ENCODE results near the gene PCDHGA5.
A peak's percentile ranks its signal among the peaks of the same experiment; 100 is the strongest.
"Not testable (repeated sequence)": the region's sequence is repeated elsewhere in the genome, so short reads cannot be mapped to it uniquely, and the experiment has no call there.

The PCDHGA5 gene

DNA sequence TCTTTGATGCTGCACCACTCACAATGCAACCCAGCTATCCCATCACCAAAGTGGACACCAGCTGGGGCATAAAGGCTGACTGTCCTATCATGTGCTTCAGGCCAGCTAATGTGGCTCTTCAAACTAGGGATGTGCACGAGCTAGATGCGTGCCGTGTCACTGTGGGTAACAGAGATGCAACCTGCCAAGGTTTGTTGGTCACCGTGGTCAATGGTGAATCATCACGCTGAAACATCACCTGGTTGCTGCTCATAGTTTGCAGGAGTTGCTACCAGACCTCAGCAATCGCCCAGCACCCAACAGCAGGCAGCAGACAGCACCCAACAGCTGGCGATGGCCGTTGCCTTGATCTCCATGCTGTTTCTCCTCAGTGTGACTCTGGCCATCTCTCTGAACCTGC is 35.7 kb upstream of the PCDHGA5 start:
- TF ChIP-seq, protein P1, sequence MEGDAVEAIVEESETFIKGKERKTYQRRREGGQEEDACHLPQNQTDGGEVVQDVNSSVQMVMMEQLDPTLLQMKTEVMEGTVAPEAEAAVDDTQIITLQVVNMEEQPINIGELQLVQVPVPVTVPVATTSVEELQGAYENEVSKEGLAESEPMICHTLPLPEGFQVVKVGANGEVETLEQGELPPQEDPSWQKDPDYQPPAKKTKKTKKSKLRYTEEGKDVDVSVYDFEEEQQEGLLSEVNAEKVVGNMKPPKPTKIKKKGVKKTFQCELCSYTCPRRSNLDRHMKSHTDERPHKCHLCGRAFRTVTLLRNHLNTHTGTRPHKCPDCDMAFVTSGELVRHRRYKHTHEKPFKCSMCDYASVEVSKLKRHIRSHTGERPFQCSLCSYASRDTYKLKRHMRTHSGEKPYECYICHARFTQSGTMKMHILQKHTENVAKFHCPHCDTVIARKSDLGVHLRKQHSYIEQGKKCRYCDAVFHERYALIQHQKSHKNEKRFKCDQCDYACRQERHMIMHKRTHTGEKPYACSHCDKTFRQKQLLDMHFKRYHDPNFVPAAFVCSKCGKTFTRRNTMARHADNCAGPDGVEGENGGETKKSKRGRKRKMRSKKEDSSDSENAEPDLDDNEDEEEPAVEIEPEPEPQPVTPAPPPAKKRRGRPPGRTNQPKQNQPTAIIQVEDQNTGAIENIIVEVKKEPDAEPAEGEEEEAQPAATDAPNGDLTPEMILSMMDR (IDR thresholded peaks at IDR 0.05; ENCODE audit: extremely low read depth, missing control alignments) = no peak

DNA sequence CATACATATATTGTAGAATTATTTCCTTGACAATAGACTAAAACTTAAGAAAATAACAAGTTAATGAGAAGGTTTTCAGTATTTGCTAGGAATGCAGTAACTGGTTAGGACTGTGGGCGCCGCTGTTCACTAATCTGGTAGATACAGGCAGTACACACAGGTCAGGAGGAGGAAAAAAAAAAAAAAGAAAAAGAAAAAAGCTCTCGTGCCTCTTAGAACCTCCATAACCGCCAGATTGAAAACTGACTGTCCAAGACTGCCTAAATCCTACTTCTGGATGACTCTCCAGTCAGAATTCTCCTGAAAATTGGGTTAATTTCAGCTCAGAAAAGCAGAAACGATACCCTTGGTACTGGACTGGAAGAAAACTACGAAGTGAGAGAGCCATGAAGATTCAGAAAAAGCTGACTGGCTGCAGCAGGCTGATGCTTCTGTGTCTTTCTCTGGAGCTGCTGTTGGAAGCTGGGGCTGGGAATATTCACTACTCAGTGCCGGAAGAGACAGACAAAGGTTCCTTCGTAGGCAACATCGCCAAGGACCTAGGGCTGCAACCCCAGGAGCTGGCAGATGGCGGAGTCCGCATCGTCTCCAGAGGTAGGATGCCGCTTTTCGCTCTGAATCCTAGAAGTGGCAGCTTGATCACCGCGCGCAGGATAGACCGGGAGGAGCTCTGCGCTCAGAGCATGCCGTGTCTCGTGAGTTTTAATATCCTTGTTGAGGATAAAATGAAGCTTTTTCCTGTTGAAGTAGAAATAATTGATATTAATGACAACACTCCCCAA is 33.5 kb upstream of the PCDHGA5 start, which contains the start of gene PCDHGA1:
Gene PCDHGA1, plus strand, starts transcription at position 216 of the 782 bp plus-strand sequence.
- peak; percentile 63 for DNase-seq (ENCODE audit: low spot score)

More for the DNA sequence above, 35.7 kb upstream of the PCDHGA5 start:
- DNase-seq (ENCODE audit: low spot score) = no peak

DNA sequence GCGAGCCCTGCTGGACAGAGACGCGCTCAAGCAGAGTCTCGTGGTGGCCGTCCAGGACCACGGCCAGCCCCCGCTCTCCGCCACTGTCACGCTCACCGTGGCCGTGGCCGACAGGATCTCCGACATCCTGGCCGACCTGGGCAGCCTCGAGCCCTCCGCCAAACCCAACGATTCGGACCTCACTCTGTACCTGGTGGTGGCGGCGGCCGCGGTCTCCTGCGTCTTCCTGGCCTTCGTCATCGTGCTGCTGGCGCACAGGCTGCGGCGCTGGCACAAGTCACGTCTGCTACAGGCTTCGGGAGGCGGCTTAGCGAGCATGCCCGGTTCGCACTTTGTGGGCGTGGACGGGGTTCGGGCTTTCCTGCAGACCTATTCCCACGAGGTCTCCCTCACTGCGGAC is 31.4 kb upstream of the PCDHGA5 start:
- not testable (repeated sequence) for DNase-seq (ENCODE audit: low spot score)

More for the DNA sequence above, 33.5 kb upstream of the PCDHGA5 start, which contains the start of gene PCDHGA1:
- TF ChIP-seq, protein P1 (IDR thresholded peaks at IDR 0.05; ENCODE audit: extremely low read depth, missing control alignments) = peak; percentile 70

DNA sequence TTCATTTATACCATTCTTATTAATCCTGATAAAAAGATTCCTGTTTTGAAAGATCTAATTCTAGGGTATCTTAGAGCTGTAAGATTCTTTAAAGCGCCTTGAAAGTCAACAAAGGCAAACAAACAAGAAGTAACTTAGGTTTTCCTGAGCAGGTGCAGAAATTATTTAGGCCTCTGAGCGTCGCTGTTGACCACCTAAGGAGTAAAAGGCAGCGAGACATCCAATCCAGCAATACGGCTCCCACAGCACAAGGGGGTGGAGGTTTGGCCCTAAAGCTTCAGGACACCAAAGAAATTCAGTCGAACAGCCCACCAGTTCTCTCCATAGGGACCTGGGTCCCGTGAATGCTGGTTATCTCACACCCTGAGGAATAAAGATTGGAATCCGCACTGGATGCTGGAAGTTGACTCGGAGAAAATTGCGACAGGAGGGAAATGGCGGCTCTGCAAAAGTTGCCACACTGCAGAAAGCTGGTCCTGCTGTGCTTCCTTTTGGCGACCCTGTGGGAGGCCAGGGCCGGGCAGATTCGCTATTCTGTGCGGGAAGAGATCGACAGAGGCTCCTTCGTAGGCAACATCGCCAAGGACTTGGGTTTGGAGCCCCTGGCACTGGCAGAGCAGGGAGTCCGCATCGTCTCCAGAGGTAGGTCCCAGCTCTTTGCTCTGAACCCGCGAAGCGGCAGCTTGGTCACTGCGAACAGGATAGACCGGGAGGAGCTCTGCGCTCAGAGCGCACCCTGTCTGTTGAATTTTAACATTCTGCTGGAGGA is 25.2 kb upstream of the PCDHGA5 start, which contains the start of gene PCDHGA2:
Gene PCDHGA2, plus strand, starts transcription at position 223 of the 769 bp plus-strand sequence.
- DNase-seq (ENCODE audit: low spot score) = peak; percentile 72
- TF ChIP-seq, protein P1 (IDR thresholded peaks at IDR 0.05; ENCODE audit: extremely low read depth, missing control alignments) = peak; percentile 24

DNA sequence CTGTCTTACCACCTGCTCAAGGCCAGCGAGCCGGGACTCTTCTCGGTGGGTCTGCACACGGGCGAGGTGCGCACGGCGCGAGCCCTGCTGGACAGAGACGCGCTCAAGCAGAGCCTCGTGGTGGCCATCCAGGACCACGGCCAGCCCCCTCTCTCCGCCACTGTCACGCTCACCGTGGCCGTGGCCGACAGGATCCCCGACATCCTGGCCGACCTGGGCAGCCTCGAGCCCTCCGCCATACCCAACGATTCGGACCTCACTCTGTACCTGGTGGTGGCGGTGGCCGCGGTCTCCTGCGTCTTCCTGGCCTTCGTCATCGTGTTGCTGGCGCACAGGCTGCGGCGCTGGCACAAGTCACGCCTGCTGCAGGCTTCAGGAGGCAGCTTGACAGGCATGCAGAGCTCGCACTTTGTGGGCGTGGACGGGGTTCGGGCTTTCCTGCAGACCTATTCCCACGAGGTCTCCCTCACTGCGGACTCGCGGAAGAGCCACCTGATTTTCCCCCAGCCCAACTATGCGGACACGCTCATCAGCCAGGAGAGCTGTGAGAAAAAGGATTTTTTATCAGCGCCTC is 23.1 kb upstream of the PCDHGA5 start:
- not testable (repeated sequence) for DNase-seq (ENCODE audit: low spot score)

DNA sequence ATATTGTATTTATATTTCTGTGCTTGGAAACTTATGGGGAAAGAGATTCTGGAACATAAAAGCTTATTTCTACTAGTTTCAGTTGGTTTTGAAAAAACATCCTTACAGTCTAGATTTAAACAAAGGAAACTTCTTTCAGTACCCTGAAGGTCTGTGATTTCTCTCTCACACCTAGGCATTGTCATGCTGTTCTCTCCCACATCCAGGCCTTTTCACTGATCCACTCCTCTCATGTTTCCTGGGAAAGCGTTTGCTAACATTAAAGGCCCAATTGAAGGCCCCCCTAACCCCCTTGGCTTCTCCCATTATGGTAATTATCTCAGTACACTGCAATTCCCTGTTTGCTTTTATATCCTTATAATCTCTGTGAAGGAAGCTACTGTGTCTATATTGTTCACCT is 21.2 kb upstream of the PCDHGA5 start:
- TF ChIP-seq, protein P1 (IDR thresholded peaks at IDR 0.05; ENCODE audit: extremely low read depth, missing control alignments) = no peak
- DNase-seq (ENCODE audit: low spot score) = no peak

DNA sequence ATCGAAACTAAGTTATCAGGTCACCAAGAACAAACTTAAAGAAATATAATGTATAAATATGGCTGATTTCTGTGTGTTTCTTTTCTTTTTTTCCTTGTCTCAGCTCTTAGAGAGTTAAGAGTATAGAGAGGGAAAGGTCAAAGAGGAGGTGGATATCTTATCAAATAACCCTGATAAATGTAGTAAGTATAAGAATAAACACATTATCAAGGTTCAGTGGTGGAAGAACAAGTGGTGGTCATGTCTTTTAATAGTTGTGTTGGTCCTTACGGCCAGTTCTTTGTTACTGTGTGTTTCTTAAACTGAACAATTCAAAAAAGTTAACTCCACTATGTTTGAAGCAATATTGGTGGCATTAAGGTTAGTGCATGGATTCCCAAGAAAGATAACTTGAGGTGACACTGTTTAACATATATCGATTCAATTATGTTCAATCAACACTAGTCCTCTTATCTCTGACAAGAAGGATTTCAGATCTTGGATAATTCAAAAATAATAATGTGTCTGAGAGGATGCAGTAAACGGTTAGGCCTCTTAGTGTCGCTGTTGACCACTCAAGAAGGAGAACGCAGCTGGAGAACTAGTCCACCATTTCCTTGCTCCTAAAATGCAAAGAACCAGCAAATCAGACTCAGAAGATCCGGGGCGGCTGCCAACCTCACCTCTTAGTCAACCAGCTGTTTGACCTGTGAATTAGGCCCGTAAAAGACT is 20.6 kb upstream of the PCDHGA5 start, which contains the start of gene PCDHGA3:
Gene PCDHGA3, plus strand, starts transcription at position 588 of the 711 bp plus-strand sequence. CDS start 205 bp downstream, outside the sequence.
- DNase-seq (ENCODE audit: low spot score) = peak; percentile 69
- TF ChIP-seq, protein P1 (IDR thresholded peaks at IDR 0.05; ENCODE audit: extremely low read depth, missing control alignments) = peak; percentile 3

All from GM20000 (cell line).